ENCODE data around the gene UBR3. TPM values are rescaled to one million over a fixed set of nuclear protein-coding genes. Genes with fewer than 3 reads are reported as not detected.

UBR3 gene
- total RNA-seq, 1 experiment from 2014 or later, result 48.9 TPM

- ChIA-PET POLR2A (ENCODE audit: low non-redundant PET) (no interaction called here), CTCF (no interaction called here)
- no peaks in the 10 kb centered on the region for H3K4me1 ChIP-seq (ENCODE audit: insufficient read depth, low read length, poor library complexity, severe bottlenecking)
These were observed 64.5 kb downstream of the UBR3 start for GRCh38 chr2:169891593-169892298.

GRCh38 chr2:169892951-169893350 is 65.7 kb downstream of the UBR3 start:
- ChIA-PET CTCF (no interaction called here), POLR2A (ENCODE audit: low non-redundant PET) (interaction anchor here (0.7 kb wide), 1 partner anchor 9 kb away, joined by 3 read pairs; no protein-coding TSS in a partner anchor)
- no TSS peak for BruUV-seq (replicated peaks)

More at GRCh38 chr2:169891593-169892298, 64.5 kb downstream of the UBR3 start:
- Histone ChIP-seq H3K4me3 (ENCODE audit: low read depth, low read length, poor library complexity, severe bottlenecking) (no peak overlapping the region), H3K27me3 (replicated peaks; ENCODE audit: insufficient read depth, low read depth, low read length, poor library complexity) (no peaks in the 10 kb centered on the region), H3K27ac (ENCODE audit: low read depth, low read length, poor library complexity, severe bottlenecking) (no peak overlapping the region), H3K36me3 (ENCODE audit: insufficient read depth, low read length, poor library complexity, severe bottlenecking) (no peaks in the 10 kb centered on the region), H3K9me3 (ENCODE audit: low read depth, low read length, poor library complexity, severe bottlenecking) (no peaks in the 10 kb centered on the region)
- DNase-seq (ENCODE audit: low spot score), result no peak
- intact Hi-C loops (cut with micrococcal nuclease; ENCODE audit: unreplicated experiment), result no loop called here
- TF ChIP-seq, protein P1, sequence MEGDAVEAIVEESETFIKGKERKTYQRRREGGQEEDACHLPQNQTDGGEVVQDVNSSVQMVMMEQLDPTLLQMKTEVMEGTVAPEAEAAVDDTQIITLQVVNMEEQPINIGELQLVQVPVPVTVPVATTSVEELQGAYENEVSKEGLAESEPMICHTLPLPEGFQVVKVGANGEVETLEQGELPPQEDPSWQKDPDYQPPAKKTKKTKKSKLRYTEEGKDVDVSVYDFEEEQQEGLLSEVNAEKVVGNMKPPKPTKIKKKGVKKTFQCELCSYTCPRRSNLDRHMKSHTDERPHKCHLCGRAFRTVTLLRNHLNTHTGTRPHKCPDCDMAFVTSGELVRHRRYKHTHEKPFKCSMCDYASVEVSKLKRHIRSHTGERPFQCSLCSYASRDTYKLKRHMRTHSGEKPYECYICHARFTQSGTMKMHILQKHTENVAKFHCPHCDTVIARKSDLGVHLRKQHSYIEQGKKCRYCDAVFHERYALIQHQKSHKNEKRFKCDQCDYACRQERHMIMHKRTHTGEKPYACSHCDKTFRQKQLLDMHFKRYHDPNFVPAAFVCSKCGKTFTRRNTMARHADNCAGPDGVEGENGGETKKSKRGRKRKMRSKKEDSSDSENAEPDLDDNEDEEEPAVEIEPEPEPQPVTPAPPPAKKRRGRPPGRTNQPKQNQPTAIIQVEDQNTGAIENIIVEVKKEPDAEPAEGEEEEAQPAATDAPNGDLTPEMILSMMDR (conservative IDR thresholded peaks at IDR 0.05; ENCODE audit: low read depth, low read length), result no peak
- TF ChIP-seq EZH2 (IDR thresholded peaks at IDR 0.05; ENCODE audit: borderline replicate concordance, low read depth, low read length, poor library complexity, severe bottlenecking), result no peak
- BruUV-seq (replicated peaks), result no TSS peak

DNA sequence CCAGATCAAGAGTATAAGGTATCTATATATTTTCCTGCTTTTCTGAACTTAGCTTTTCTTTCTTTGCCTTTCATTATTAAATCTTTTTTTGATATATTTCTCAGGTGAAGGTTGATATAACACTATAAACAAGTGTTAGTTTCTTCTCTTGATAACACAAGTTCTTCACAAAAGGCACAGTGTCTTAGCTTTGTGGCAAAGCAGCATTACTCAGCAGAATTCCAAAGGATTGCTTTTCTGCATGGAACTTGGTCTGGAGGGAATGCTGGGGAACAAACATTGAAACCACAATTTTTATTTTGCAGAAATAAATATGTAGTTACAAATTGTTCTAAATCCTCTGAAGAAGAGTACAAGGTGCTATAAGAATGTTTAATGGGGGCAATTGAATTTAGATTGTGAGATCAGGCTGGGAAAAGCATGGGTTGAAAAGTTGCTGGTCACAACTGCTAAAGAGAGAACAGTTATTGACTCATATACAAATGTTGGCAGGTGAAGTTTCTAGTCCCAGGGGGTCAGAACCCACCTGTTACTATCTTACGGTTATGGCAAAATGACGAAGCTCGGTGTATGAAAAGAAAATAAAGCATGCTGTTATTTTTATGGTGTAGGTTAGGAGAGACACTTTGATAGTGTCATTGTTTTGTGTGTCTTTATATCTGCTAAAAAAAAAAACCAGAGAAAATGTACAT is 68.2 kb downstream of the UBR3 start:
- Histone ChIP-seq H3K9me3 (ENCODE audit: low read depth, low read length, poor library complexity, severe bottlenecking) (no peaks in the 10 kb centered on the region), H3K27me3 (replicated peaks; ENCODE audit: insufficient read depth, low read depth, low read length, poor library complexity) (no peaks in the 10 kb centered on the region), H3K36me3 (ENCODE audit: insufficient read depth, low read length, poor library complexity, severe bottlenecking) (no peaks in the 10 kb centered on the region), H3K27ac (ENCODE audit: low read depth, low read length, poor library complexity, severe bottlenecking) (no peak overlapping the region), H3K4me3 (ENCODE audit: low read depth, low read length, poor library complexity, severe bottlenecking) (no peak overlapping the region), H3K4me1 (ENCODE audit: insufficient read depth, low read length, poor library complexity, severe bottlenecking) (no peaks in the 10 kb centered on the region)
- ChIA-PET POLR2A (ENCODE audit: low non-redundant PET) (interaction anchor here (0.5 to 0.6 kb wide), 2 partner anchors 64 to 75 kb away, joined by 3 to 5 read pairs; no protein-coding TSS in a partner anchor), CTCF (no interaction called here)
- no TSS peak for BruUV-seq (replicated peaks)
- no peak for DNase-seq (ENCODE audit: low spot score)
- TF ChIP-seq, protein P1 (conservative IDR thresholded peaks at IDR 0.05; ENCODE audit: low read depth, low read length), result no peak
- no peak for TF ChIP-seq EZH2 (IDR thresholded peaks at IDR 0.05; ENCODE audit: borderline replicate concordance, low read depth, low read length, poor library complexity, severe bottlenecking)
- intact Hi-C loops (cut with micrococcal nuclease; ENCODE audit: unreplicated experiment), result no loop called here

More at GRCh38 chr2:169892951-169893350, 65.7 kb downstream of the UBR3 start:
- Histone ChIP-seq H3K4me3 (ENCODE audit: low read depth, low read length, poor library complexity, severe bottlenecking) (no peak overlapping the region), H3K27ac (ENCODE audit: low read depth, low read length, poor library complexity, severe bottlenecking) (no peak overlapping the region), H3K4me1 (ENCODE audit: insufficient read depth, low read length, poor library complexity, severe bottlenecking) (no peaks in the 10 kb centered on the region), H3K9me3 (ENCODE audit: low read depth, low read length, poor library complexity, severe bottlenecking) (no peaks in the 10 kb centered on the region), H3K27me3 (replicated peaks; ENCODE audit: insufficient read depth, low read depth, low read length, poor library complexity) (no peaks in the 10 kb centered on the region), H3K36me3 (ENCODE audit: insufficient read depth, low read length, poor library complexity, severe bottlenecking) (no peaks in the 10 kb centered on the region)
- TF ChIP-seq EZH2 (IDR thresholded peaks at IDR 0.05; ENCODE audit: borderline replicate concordance, low read depth, low read length, poor library complexity, severe bottlenecking), result no peak
- TF ChIP-seq, protein P1 (conservative IDR thresholded peaks at IDR 0.05; ENCODE audit: low read depth, low read length), result no peak
- intact Hi-C loops (cut with micrococcal nuclease; ENCODE audit: unreplicated experiment), result no loop called here
- DNase-seq (ENCODE audit: low spot score), result no peak

All from A673 (cell line).